GM12801 (cell line): ENCODE measurements around the gene LORICRIN.

Experiments used
- CTCF ChIP-seq: IDR thresholded peaks from one replicate; pipeline ENCODE4 v1.5.1; 2011; ENCODE audit warnings: control low read depth; ENCODE audit not compliant: insufficient read length; ENCODE audit errors: extremely low read depth

LORICRIN gene

GRCh38 chr1:153265457-153265856, 6.0 kb downstream of the LORICRIN start:
- TF ChIP-seq CTCF: no peak

- TF ChIP-seq CTCF: no peak
Measured at GRCh38 chr1:153271711-153272110, 12.2 kb downstream of the LORICRIN start.

- no peak for TF ChIP-seq CTCF
Measured at GRCh38 chr1:153272186-153272585, 12.7 kb downstream of the LORICRIN start.

GRCh38 chr1:153277852-153278251, 18.4 kb downstream of the LORICRIN start:
- peak; percentile 66 for TF ChIP-seq CTCF

GRCh38 chr1:153288634-153289275, 29.3 kb downstream of the LORICRIN start:
- no peak for TF ChIP-seq CTCF

GRCh38 chr1:153291514-153291913, 32.0 kb downstream of the LORICRIN start:
- TF ChIP-seq CTCF: no peak

- no peak for TF ChIP-seq CTCF
Measured at GRCh38 chr1:153292185-153292584, 32.7 kb downstream of the LORICRIN start.
